Activated T-cell treated with anti-CD3 and anti-CD28 coated beads, Interleukin-2, amount 50 U/mL, for 24 hours (primary cell): ENCODE data around the gene CASP5.
"Not testable (repeated sequence)": the region's sequence is repeated elsewhere in the genome, so short reads cannot be mapped to it uniquely, and the experiment has no call there.

ENCODE experiments used
- DNase-seq: peaks from one replicate; pipeline ENCODE4 v3.0.0-alpha.2; 2020
- H3K27ac Mint-ChIP-seq: 2 replicates; pipeline ENCODE4 v1.8.0; 2020; ENCODE audit warnings: mild to moderate bottlenecking, mixed read lengths
- H3K27me3 Mint-ChIP-seq: 2 replicates; pipeline ENCODE4 v1.8.0; 2020; ENCODE audit warnings: mixed read lengths
- H3K36me3 Mint-ChIP-seq: 2 replicates; pipeline ENCODE4 v1.8.0; 2020; ENCODE audit warnings: low read depth, mixed read lengths
- H3K4me1 Mint-ChIP-seq: 2 replicates; pipeline ENCODE4 v1.8.0; 2020; ENCODE audit warnings: low read depth, mixed read lengths
- H3K4me3 Mint-ChIP-seq: 2 replicates; pipeline ENCODE4 v1.8.0; 2020; ENCODE audit warnings: mild to moderate bottlenecking, moderate library complexity, mixed read lengths
- H3K9me3 Mint-ChIP-seq: 2 replicates; pipeline ENCODE4 v1.8.0; 2020; ENCODE audit warnings: mixed read lengths

Gene CASP5

DNA sequence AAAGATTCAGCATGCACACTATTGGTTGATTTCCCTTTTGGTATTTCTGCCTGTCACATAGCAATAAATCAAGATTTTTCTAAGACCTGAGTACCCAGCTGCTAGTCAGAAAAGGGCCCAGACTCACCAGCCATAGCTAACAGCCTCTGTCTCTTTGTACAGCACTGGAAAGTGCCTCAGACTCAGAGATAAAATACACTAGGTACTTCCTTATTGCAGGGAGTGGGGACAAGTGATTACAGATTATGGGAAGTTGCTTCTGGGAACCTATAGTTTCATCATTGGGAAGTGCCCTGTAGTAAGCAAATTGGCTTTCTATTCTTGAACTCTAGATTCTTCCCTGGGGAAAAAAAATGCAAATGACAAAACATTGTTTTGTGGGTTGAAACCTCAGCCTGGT is at the start of gene CASP5:
TSS of gene CASP5 (minus strand) at position 166 of the 400 bp plus-strand sequence. CDS start at position 134, 32 bp downstream.
- no peak within 1 kb of the TSS for H3K4me3 Mint-ChIP-seq
- H3K27me3 Mint-ChIP-seq, result no peaks in the 10 kb centered on the region
- no peak within 1 kb of the TSS for H3K27ac Mint-ChIP-seq
- H3K4me1 Mint-ChIP-seq, result peaks cover 18% of the 10 kb centered on the region
- DNase-seq, result no peak
- peaks cover 31% of the 10 kb centered on the region for H3K36me3 Mint-ChIP-seq
- H3K9me3 Mint-ChIP-seq, result peaks cover 2% of the 10 kb centered on the region

GRCh38 chr11:105072080-105072479 is 49.1 kb upstream of the CASP5 start:
- not testable (repeated sequence) for H3K27me3 Mint-ChIP-seq, H3K27ac Mint-ChIP-seq, H3K4me3 Mint-ChIP-seq, H3K9me3 Mint-ChIP-seq, DNase-seq, H3K36me3 Mint-ChIP-seq
- peaks cover 26% of the 10 kb centered on the region for H3K4me1 Mint-ChIP-seq

GRCh38 chr11:105071089-105071732 is 48.2 kb upstream of the CASP5 start:
- H3K9me3 Mint-ChIP-seq, result no peaks in the 10 kb centered on the region
- H3K36me3 Mint-ChIP-seq, result no peaks in the 10 kb centered on the region
- H3K4me3 Mint-ChIP-seq, result peak overlapping the region; percentile 56
- peaks cover 20% of the 10 kb centered on the region for H3K4me1 Mint-ChIP-seq
- no peaks in the 10 kb centered on the region for H3K27me3 Mint-ChIP-seq
- peak overlapping the region; percentile 83 for H3K27ac Mint-ChIP-seq
- DNase-seq, result no peak

DNA sequence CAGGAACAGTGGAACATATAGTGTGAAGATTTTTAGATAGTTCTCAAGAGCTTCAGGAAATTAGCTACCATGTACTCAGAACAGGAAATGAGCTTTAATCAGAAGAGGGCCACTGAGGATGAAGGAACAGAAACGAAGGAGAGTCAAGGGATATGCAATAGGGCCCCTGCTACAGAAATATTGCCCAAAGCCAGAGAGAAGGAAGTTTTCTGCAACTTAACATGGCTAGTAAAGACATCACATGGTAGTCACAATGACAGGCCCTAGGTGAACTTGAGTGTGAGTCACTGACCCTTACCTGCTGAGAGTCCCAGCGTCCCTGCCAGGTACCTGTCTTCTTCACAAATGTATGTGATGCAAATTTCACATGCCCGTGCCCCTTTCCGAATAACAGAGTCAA is 47.3 kb upstream of the CASP5 start:
- H3K36me3 Mint-ChIP-seq, result no peaks in the 10 kb centered on the region
- no peaks in the 10 kb centered on the region for H3K27me3 Mint-ChIP-seq
- H3K27ac Mint-ChIP-seq, result peak overlapping the region; percentile 73
- peak overlapping the region; percentile 56 for H3K4me3 Mint-ChIP-seq
- H3K4me1 Mint-ChIP-seq, result peaks cover 20% of the 10 kb centered on the region
- no peak for DNase-seq
- no peaks in the 10 kb centered on the region for H3K9me3 Mint-ChIP-seq

- peaks cover 20% of the 10 kb centered on the region for H3K4me1 Mint-ChIP-seq
- not testable (repeated sequence) for H3K4me3 Mint-ChIP-seq, H3K9me3 Mint-ChIP-seq, H3K36me3 Mint-ChIP-seq, H3K27me3 Mint-ChIP-seq, H3K27ac Mint-ChIP-seq, DNase-seq
Observed at GRCh38 chr11:105069749-105070148, 46.8 kb upstream of the CASP5 start.

GRCh38 chr11:105063245-105063941 is 40.4 kb upstream of the CASP5 start:
- H3K4me1 Mint-ChIP-seq, H3K27ac Mint-ChIP-seq, H3K36me3 Mint-ChIP-seq, DNase-seq, H3K4me3 Mint-ChIP-seq, H3K27me3 Mint-ChIP-seq, H3K9me3 Mint-ChIP-seq: not testable (repeated sequence)

DNA sequence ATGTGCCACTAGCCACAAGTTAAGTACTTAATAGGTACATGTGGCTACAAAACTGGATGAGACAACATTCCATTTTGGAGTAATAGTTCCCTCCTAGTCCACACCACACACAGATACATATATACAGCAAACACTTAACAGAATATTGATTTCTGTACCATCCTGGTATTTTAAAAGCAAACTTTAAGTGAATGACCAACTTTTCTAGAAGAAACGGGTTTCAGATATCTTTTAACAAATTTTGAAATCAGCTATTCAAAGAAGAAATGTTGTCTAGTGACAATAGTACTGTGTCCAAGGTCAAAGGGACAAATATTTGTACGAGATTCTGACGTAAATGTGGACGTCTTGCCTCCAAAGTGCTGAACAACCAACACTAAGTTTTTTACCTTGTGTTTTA is 34.5 kb upstream of the CASP5 start:
- Mint-ChIP-seq H3K27ac (no peak overlapping the region), H3K4me3 (no peak overlapping the region), H3K36me3 (no peaks in the 10 kb centered on the region), H3K27me3 (peaks cover 3% of the 10 kb centered on the region), H3K9me3 (no peaks in the 10 kb centered on the region), H3K4me1 (no peaks in the 10 kb centered on the region)
- no peak for DNase-seq

DNA sequence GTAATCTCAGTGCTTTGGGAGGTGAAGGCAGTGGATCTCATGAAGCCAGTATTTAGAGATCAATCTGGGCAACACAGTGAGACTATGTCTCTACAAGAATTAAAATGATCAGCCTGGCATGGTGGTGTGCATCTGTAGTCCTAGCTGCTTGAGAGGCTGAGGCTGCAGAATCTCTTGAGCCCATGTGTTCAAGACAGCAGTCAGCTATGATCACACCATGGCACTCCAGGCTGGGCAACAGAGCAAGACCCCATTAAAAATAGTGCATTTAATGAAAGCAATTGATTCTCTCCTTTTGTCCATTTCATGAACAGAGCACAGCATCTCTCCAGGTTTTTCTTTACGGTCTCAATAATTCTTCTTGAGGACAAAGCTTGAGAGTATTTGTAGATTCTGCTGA is 33.5 kb upstream of the CASP5 start:
- no peaks in the 10 kb centered on the region for H3K4me1 Mint-ChIP-seq
- no peak overlapping the region for H3K4me3 Mint-ChIP-seq
- no peak overlapping the region for H3K27ac Mint-ChIP-seq
- DNase-seq, result no peak
- H3K9me3 Mint-ChIP-seq, result no peaks in the 10 kb centered on the region
- H3K36me3 Mint-ChIP-seq, result no peaks in the 10 kb centered on the region
- H3K27me3 Mint-ChIP-seq, result peaks cover 3% of the 10 kb centered on the region

DNA sequence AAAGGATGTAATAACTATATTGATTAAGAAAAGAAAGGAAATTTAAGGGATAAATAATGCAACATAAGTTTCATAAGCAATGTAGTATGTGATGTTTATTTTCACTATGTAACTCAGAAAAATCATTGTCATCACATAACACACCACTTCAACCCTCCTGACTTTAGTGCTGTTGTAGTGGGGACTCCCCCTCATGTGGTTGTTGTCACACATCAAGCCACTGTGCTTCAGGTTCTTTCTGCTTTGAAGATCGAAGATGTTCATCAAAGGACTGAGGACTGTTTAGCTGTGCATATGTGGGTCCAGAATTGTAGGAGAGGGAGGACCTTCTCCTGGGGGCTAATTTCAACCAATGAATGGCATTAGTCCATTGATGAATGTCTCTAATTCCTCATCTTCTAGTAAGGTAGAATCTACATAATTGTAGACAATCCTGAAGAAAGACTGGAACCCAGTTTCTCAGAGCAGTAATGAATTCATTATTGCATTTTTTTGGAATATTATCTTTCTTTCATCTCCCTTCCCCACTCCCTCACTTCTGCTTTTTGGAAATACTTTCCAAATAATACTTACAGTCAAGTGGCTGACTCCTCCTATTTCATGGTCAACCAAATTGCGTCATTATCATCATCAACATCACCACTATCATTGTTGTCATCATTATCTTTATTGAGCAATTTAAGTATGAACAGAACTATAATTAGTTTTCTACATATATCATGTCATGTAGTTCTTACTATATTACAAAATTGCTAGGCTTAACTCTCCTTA is 31.9 kb upstream of the CASP5 start:
- Mint-ChIP-seq H3K36me3 (no peaks in the 10 kb centered on the region), H3K4me3 (no peak overlapping the region), H3K4me1 (no peaks in the 10 kb centered on the region), H3K27ac (no peak overlapping the region), H3K9me3 (no peaks in the 10 kb centered on the region), H3K27me3 (no peaks in the 10 kb centered on the region)
- no peak for DNase-seq

- no peaks in the 10 kb centered on the region for H3K9me3 Mint-ChIP-seq
- H3K27me3 Mint-ChIP-seq, result no peaks in the 10 kb centered on the region
- no peak overlapping the region for H3K4me3 Mint-ChIP-seq
- no peak overlapping the region for H3K27ac Mint-ChIP-seq
- DNase-seq, result no peak
- no peaks in the 10 kb centered on the region for H3K36me3 Mint-ChIP-seq
- peaks cover under 1% of the 10 kb centered on the region for H3K4me1 Mint-ChIP-seq
Observed at GRCh38 chr11:105052487-105052886, 29.5 kb upstream of the CASP5 start.

DNA sequence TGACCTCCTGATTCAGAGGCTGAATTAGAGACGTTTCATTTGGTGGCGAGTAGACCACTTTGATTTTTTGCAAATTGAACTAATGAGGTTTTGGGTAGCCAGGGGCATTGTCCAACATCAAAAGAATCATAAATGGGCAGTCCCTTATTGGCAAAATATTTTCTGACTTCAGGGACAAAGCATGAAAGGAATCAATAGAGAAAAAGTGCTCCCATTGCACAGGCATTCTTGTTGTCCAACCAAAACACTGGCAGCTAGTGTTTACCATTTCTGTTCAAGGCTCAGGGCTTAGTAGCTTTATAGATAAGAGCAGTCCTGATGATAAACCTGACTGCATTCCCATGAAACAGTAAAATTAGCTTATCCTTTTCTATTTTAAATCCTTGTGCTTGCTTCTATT is 28.6 kb upstream of the CASP5 start:
- Mint-ChIP-seq H3K4me1 (peaks cover 10% of the 10 kb centered on the region), H3K27ac (no peak overlapping the region), H3K9me3 (no peaks in the 10 kb centered on the region), H3K36me3 (no peaks in the 10 kb centered on the region), H3K27me3 (no peaks in the 10 kb centered on the region), H3K4me3 (no peak overlapping the region)
- no peak for DNase-seq

GRCh38 chr11:105049481-105049880 is 26.5 kb upstream of the CASP5 start:
- no peak for DNase-seq
- no peak overlapping the region for H3K4me3 Mint-ChIP-seq
- H3K9me3 Mint-ChIP-seq, result no peaks in the 10 kb centered on the region
- H3K4me1 Mint-ChIP-seq, result peaks cover 26% of the 10 kb centered on the region
- H3K27ac Mint-ChIP-seq, result no peak overlapping the region
- H3K36me3 Mint-ChIP-seq, result peaks cover 2% of the 10 kb centered on the region
- no peaks in the 10 kb centered on the region for H3K27me3 Mint-ChIP-seq

DNA sequence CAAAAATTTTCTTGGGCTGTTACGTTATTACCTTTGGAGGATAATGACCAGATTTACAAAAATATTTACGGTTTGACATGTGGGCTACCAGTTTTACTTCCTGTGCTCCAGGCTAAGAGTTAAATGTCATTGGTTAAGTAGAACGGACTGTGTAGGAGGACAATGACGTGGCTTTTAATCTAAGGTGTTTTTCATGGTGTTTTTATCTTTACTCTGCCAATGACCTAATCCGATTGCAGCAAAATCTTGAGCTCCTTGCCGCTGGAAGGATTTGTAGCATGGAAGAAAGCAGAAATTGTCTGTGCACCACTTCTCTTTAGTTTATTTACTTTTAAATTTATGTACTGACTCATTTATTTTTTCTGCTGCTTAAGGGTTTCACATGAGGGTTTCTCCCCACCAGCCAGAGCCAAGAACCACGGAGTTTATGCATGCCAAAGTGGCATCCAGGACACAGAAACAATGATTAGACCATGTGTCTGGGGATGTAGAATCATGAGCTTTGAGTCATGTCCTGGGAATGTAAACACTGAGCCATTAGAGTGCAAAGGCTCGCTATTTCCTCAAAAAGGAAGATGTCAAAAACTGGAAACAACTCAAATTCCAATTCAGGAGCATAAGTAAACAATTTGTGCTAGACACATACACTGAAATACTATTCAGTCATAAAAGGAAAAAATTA is 24.1 kb upstream of the CASP5 start:
- peaks cover 5% of the 10 kb centered on the region for H3K36me3 Mint-ChIP-seq
- H3K4me1 Mint-ChIP-seq, result peaks cover 49% of the 10 kb centered on the region
- H3K9me3 Mint-ChIP-seq, result no peaks in the 10 kb centered on the region
- H3K27me3 Mint-ChIP-seq, result no peaks in the 10 kb centered on the region
- no peak for DNase-seq
- no peak overlapping the region for H3K27ac Mint-ChIP-seq
- H3K4me3 Mint-ChIP-seq, result no peak overlapping the region

GRCh38 chr11:105045676-105046296 is 22.8 kb upstream of the CASP5 start:
- Mint-ChIP-seq H3K27me3 (no peaks in the 10 kb centered on the region), H3K4me1 (peaks cover 57% of the 10 kb centered on the region), H3K36me3 (peaks cover 15% of the 10 kb centered on the region), H3K27ac (peak overlapping the region; percentile 75), H3K9me3 (no peaks in the 10 kb centered on the region), H3K4me3 (peak overlapping the region; percentile 82)
- DNase-seq, result no peak
